Hematopoietic multipotent progenitor cell (in vitro differentiated cells): ENCODE measurements around the gene EIF4E3. TPM values are rescaled to one million over a fixed set of nuclear protein-coding genes. Genes with fewer than 3 reads are reported as not detected.

ENCODE experiments used
- DNase-seq, 3 donors: peaks; one replicate each; pipeline ENCODE4 v3.0.0-alpha.2; 2011 to 2015; ENCODE audit warnings: low read depth in 2 of 3, low spot score in 2 of 3
- total RNA-seq: library from RNA; depleted of rRNA; stranded (reverse); fragments of >200 nt; gene quantifications from one replicate; pipeline ENCODE4 v1.2.3, GENCODE V29; 2012

EIF4E3 gene
- total RNA-seq, 1 donor, result 8.6 TPM

DNA sequence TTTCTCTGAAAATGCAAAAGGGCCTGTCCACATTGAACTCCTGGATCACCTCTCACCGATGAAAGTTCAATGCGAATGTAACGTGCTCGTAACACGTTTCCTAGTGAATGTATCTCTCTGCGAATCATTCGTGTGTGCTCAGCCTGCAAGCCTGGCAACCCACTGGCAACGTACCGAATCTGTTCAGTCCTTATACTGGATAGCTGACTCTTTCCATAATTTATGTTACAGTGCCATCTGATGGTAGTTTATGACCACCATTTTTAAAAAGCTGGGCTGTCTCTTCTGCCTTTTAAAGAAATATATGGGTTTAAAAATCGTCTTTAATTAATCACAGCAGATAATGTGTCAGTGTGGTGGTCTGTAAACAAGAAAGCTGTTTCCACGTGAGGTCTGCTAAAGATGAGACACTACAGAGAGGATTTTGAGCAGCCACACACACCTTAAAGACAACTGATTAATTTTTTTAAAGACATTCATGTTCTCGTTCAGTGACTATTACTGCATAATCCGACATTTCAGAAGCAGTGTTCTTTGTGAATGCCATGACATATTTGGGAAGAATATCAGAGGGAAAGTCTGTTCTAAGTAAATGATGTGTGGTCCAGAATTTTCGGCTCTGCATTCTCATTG lies 72.3 kb downstream of the EIF4E3 start:
- DNase-seq, result peak; percentile 3 to 73 (median 58)

DNA sequence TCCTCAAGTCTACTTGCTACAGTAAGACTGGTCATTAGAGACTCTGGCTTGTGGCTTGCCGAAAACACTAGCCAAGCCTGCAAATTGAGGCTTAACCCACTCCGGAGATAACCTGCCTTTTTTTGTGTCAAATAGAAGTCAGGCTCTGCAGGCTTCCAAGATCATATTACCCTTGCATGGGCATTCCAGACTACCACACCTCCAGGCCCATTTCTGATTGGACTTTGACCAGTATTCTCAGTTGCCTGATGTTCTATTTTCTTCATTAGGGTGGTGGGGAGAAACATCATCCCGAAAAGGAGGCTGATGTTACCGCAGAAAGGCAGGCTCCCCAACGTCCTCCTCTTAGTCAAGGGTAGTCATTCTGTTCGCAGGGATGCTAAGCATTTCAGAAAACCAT lies 73.6 kb downstream of the EIF4E3 start:
- DNase-seq, result no peak

DNA sequence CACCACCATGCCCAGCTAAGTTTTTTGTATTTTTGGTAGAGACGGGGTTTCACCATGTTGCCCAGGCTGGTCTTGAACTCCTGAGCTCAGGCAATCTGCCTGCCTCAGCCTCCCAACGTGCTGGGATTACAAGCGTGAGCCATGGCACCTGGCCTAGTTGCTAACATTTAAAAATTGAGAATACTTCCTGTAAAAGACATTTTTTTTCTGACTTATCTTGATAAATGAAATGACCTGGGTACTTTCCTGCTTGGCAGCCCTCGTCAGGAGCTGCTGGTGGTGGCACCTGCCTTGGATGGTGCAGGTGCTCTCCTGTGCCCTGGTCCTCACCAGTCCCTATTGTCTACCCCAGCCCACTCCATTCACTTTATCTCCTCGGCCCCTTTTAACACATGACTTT lies 74.8 kb downstream of the EIF4E3 start:
- DNase-seq, result no peak

DNA sequence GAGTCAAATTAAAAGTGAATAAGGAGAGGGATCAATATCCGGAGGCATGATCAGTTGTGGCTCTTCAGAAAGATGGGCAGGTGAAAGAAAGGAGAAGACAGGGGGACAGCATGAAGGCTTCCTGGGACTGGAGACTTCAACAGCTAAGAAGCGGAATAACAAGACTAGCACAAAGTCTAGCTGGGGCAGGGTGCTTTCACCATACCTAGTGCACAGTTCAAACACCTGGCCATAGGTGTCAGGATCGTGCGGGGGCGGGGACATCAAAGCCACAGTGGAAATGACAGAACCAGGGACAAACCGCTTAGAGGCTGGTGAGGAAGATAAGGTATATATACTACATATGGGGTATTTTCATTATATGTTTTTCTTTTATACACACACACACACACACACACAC lies 75.4 kb downstream of the EIF4E3 start:
- DNase-seq, result no peak

DNA sequence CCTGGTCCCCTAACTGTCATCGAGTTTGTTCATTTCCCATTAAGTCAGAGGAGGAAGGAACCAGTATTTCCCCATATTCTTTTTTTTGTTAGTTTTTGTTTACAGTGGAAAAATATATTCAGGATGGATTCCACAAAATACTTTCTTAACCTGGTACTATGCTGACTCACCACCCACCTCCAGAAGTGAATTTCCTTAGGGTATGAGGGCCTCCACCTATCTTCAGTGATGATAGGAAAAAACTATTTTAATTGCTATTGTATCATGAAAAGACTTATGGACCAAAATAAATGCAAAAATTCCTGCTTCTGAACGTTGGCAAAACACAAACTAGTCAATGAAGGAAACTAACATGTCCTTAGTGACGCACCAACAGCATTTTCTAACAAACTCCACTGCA lies 77.5 kb downstream of the EIF4E3 start:
- no peak for DNase-seq

DNA sequence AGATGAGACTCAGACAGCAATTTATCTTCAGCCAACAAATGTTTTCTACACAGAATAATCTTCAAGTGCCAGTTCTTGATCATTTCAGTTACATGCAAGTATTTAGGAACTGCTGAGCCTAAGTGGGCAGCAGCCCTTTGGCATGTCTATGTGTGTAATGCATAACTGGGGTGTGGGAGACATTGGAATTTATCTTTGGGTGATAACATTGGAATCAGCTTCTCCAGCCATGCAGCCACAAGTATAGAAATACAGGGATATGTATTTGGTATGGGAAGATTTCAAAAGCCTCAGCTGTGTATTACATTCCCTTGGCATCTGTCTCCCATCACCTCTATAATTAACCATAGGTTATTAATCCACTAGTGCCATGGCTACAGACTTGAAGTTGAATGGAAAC lies 78.2 kb downstream of the EIF4E3 start:
- DNase-seq, result no peak

DNA sequence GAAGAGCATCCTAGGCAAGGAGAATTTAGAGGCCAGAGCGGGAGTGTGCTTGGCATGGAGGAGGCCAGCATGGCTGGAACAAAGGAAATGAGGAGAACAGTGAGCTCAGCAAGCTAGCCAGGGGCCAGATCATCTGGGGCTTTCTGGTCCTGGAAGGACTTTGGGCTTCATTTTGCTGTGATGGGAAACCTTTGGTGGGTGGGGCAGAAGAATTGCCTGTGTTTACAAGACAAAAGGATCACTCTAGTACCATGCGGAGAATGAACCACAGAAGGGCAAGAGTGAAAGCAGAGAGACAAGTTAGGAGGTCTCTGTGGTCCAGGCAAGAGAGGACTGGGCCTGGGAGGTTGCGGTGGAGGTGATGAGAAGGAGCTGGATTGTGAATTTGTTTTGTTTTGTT lies 80.1 kb downstream of the EIF4E3 start:
- no peak for DNase-seq

DNA sequence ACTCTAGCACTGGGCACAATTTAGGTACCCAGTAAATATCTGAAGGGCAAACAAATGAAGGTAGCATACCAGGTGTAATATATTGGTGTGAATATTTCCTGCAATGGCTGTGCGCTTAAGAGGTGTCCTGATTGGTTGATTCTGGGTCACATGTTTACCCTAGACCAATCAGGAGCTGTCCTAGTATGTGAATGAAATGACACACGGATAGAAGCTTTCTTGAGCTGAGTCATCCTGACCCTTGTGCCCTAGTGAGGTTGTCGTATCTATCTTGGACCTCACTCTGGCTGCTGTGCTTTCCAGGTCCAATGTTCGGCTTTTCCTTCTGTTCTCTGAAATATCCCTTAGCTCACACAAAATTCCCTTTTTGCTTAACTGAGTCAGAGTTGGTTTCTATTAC lies 83.5 kb downstream of the EIF4E3 start:
- DNase-seq, result no peak

DNA sequence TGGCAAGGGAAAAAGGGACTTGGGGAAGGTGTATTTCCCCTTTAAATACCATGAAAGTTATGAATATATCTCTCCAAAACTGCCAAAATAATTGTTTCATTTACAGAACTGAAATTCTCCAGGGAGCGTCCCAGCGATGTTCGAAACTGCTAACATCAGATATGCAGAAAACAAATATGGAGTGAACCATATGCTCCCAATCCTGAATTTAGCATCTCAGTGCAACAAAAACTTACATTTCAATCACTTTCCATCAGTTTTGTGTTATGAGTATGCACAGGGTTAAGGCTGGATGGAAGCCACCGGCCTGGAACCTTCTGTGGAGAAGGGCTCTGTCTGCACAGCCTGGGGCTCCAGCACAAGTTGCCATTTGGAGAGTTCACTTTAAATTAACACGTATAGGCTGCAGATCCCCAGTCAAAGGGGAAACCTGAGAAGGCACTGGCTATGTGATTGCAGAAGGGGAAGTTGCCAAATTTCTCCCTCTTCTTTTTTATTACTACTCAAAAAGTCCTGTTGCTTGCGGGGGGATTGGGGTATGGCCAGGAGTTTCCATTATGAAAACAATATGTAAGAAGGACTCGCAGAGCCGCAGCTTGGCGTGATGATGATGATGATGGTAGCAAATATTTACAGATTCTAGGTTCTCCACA lies 84.7 kb downstream of the EIF4E3 start:
- DNase-seq, result peak in 1 of 3 donors; percentile 34

DNA sequence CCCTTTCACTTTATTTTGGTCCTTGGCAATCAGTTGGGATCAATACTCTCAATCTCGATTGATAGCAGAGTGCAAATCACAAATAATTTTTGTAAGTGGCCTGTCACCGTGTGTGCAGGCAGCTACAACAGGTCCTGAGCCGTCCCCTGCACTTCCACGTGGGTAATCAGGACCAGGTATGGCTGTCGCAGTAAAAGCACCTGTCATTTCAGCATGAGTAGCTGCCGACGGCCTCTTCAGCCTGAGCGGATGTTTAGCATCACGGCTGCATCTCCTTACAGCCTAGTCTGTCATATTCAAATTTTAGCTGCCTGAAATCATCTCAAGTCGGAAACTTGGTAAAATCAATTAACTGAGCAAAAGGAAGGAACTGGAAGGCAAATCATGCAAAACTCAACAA lies 88.7 kb downstream of the EIF4E3 start:
- no peak for DNase-seq

DNA sequence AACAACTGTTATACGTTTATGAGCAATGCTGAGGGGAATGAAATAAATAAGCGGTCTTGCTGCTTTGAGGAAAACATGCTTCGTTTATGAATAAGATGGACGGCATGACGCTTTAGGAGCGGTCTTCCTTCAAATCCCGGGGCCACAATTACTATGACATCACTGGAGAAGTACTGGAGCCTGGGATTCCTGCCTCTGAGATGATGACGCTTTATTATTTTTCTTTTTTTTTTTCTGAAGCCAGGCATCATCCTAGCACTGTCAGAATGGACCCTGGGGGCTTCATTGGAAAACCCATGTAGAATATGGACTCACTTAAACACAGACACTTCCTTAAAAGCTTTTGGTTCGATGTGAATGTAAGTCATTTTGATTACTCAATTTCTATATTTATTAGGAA lies 89.2 kb downstream of the EIF4E3 start:
- no peak for DNase-seq

DNA sequence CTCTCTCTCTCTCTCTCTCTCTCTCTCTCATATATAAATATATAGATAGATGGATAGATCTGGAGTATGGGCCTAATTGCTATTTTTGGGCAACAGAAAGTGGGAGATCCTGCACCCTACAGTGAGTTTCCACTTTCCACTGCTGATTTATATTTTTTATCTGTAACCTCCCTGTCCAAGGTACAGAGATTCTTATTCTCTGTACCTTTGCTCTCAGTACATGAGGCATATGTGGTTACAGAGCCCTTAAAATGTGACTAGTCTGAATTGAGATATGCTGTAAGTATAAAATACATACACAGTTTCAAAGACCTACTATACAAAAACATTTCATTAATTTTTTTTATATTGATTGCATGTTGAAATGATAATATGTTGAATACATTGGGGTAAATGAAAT lies 90.5 kb downstream of the EIF4E3 start:
- DNase-seq, result no peak

DNA sequence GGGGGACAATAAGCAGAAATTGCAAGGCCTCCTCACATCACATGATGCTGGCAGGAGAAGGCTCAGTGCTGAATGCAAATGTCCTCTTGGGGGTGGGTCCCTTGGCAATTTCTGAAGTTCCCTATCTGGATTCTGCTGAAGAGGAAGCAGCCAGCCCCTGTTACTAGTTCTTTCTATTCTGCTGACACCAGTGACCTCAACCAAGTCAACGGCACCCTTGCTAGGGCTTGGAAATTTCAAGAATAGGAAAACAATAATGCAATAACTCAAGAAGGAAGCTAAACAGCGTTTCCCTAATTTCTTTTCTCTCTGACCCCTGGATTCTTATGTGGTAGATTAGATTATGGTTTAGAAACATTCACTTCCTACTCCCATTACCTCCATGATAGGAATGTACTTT lies 95.5 kb downstream of the EIF4E3 start:
- DNase-seq, result peak in 1 of 3 donors; percentile 50

DNA sequence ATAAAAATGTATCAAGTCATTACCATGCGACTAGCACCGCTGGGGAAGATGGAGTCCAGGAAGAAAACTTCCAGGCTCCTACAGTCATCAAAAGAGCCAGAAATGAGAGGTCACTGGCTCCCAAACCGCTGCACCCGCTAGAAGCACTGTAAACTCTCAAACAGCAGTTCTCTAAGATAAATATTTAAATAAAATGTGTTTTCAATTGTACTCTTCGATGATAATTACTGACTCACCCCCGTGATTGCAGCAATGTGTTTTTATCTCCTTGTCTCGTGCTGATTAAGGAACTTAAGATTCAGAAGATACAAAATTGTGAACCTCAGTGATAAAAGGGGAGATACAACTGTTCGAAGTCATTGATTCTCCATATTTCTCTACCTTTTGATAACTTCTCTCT lies 95.9 kb downstream of the EIF4E3 start:
- DNase-seq, result peak in 1 of 3 donors; percentile 9

DNA sequence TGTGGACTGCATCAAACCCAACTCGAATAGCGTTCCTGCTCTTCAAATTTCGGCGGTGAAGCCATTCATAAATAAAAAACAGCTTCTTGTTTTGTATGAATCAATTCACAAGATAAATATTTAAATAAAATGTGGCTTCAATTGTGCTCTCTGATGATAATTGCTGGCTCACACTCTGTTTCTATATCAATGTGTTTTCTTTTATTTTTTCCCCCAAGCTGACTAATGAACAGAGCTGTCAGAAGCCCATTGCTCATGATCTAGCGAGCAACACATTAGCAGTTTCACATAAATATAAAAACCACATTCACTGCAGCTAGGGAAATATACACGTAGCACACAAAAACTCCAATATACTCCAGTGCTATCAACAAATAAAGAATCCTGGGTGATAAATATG lies 96.7 kb downstream of the EIF4E3 start:
- DNase-seq, result no peak

DNA sequence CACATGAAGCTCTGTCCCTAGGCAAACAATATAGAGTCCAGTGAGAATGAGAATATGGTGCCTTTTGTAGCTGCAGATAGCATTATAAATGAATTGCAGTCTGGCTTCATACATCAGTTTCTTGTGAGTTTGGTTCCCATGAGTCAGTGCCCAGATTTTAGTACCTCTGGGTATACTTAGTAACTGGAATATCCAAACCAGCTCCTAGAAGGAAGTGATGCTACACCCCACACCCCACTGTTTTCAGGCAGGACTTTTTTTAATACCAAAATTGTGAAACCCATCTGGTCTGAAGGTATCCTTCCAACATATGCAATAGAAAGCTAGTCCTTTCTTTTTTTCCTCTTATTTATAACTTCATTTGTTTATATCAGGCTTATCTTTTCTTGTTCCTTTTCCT lies 99.5 kb downstream of the EIF4E3 start:
- DNase-seq, result no peak

Other genes with a start within 250 kb of the EIF4E3 start
- 123 TPM for gene FOXP1, start 141.7 kb downstream of the EIF4E3 start, total RNA-seq
- 15.3 TPM for gene GPR27, start 28.5 kb upstream of the EIF4E3 start, total RNA-seq
- gene PROK2, start 59.7 kb upstream of the EIF4E3 start, total RNA-seq, result 7.5 TPM